Keratinocyte (primary cell): ENCODE measurements around the gene LGALS7.

ENCODE experiments used
- EZH2 ChIP-seq: IDR thresholded peaks from one replicate; pipeline ENCODE4 v1.6.1; 2012; ENCODE audit warnings: inconsistent platforms, mild to moderate bottlenecking, low read length, moderate library complexity
- TF ChIP-seq, protein P1 (sequence below), 3 experiments: IDR thresholded peaks in 1 of 3; conservative IDR thresholded peaks in 1 of 3; optimal IDR thresholded peaks in 1 of 3; 2 replicates in 2 of 3; 3 replicates in 1 of 3; pipeline versions ENCODE3 to v1.5.1; 2011; ENCODE audit warnings: low read length in 3 of 3, mild to moderate bottlenecking in 3 of 3, moderate library complexity in 2 of 3, control low read depth in 1 of 3, inconsistent platforms in 1 of 3; ENCODE audit not compliant: insufficient read depth in 2 of 3; ENCODE audit errors: extremely low read depth in 1 of 3

DNA sequence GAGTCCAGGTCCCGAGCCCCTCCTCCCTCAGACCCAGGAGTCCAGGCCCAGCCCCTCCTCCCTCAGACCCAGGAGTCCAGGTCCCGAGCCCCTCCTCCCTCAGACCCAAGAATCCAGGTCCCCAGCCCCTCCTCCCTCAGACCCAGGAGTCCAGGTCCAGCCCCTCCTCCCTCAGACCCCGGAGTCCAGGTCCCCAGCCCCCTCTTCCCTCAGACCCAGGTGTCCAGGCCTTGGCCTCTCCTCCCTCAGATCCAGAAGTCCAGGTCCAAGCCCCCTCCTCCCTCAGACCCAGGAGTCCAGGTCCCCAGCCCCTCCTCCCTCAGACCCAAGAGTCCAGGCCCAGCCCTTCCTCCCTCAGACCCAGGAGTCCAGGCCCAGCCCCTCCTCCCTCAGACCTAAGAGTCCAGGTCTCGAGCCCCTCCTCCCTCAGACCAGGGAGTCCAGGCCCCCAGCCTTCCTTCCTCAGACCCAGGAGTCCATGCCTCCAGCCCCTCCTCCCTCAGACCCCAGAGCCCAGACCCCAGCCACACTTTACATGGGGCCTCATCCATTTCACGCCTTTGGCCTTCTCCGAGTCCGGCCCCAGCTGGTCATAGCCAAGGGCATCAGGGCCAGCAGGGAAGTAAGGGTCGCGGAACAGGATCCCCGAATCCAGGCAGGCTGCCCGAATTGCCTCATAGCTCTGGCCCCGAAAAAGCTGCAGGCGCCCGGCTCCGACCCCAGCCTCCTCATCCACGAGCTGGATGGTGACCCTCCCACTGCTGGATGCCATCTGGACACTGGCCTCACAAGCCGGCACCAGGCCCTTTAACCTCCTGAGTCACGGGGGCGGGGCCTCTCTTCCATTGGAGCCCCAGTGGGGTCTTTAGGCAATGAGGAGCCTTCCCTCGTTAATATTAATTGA, 29.7 kb downstream of the LGALS7 start:
- TF ChIP-seq, protein P1, sequence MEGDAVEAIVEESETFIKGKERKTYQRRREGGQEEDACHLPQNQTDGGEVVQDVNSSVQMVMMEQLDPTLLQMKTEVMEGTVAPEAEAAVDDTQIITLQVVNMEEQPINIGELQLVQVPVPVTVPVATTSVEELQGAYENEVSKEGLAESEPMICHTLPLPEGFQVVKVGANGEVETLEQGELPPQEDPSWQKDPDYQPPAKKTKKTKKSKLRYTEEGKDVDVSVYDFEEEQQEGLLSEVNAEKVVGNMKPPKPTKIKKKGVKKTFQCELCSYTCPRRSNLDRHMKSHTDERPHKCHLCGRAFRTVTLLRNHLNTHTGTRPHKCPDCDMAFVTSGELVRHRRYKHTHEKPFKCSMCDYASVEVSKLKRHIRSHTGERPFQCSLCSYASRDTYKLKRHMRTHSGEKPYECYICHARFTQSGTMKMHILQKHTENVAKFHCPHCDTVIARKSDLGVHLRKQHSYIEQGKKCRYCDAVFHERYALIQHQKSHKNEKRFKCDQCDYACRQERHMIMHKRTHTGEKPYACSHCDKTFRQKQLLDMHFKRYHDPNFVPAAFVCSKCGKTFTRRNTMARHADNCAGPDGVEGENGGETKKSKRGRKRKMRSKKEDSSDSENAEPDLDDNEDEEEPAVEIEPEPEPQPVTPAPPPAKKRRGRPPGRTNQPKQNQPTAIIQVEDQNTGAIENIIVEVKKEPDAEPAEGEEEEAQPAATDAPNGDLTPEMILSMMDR (optimal IDR thresholded peaks at IDR 0.05 in 1 of 3, IDR thresholded peaks at IDR 0.05 in 1 of 3, conservative IDR thresholded peaks at IDR 0.05 in 1 of 3; ENCODE audit: extremely low read depth in 1 of 3, insufficient read depth in 2 of 3, low read length in 3 of 3): no peak
- TF ChIP-seq EZH2: no peak
